HepG2 (cell line): ENCODE measurements around the gene COLQ. TPM values are rescaled to one million over a fixed set of nuclear protein-coding genes. Genes with fewer than 3 reads are reported as not detected.

ENCODE experiments used
- ARNTL ChIP-seq: sonication (generic); formaldehyde crosslinking; IDR thresholded peaks from 2 replicates; pipeline ENCODE4 v1.4.0; 2020; ENCODE audit warnings: mild to moderate bottlenecking, missing genetic modification reagents
- DR1 ChIP-seq: sonication (generic); formaldehyde crosslinking; IDR thresholded peaks from 2 replicates; pipeline ENCODE4 v1.8.0; 2021; ENCODE audit warnings: mild to moderate bottlenecking, missing genetic modification reagents, inconsistent platforms
- FOSL2 ChIP-seq: sonication (generic); formaldehyde crosslinking; IDR thresholded peaks from 2 replicates; pipeline ENCODE4 v1.4.0; 2020; ENCODE audit warnings: missing genetic modification reagents
- HES4 ChIP-seq: sonication (generic); formaldehyde crosslinking; IDR thresholded peaks from 2 replicates; pipeline ENCODE4 v1.9.0; 2021; ENCODE audit warnings: mild to moderate bottlenecking, missing genetic modification reagents, borderline replicate concordance
- IRF1 ChIP-seq: sonication (generic); formaldehyde crosslinking; IDR thresholded peaks from 2 replicates; pipeline ENCODE4 v1.4.0; 2020; ENCODE audit warnings: low read depth, mild to moderate bottlenecking, missing genetic modification reagents
- IRX3 ChIP-seq: sonication (generic); formaldehyde crosslinking; IDR thresholded peaks from 2 replicates; pipeline ENCODE4 v1.8.1; 2023; ENCODE audit warnings: mild to moderate bottlenecking, low read depth, missing genetic modification reagents, borderline replicate concordance
- KLF12 ChIP-seq: sonication (generic); formaldehyde crosslinking; IDR thresholded peaks from 2 replicates; pipeline ENCODE4 v1.4.0; 2020; ENCODE audit warnings: missing genetic modification reagents, borderline replicate concordance
- MAFG ChIP-seq: sonication (generic); formaldehyde crosslinking; IDR thresholded peaks from 2 replicates; pipeline ENCODE4 v1.5.1; 2020; ENCODE audit warnings: mild to moderate bottlenecking, missing genetic modification reagents
- MED1 ChIP-seq: sonication (generic); formaldehyde crosslinking; IDR thresholded peaks from 2 replicates; pipeline ENCODE4 v1.4.0; 2020; ENCODE audit warnings: missing genetic modification reagents
- MTA1 ChIP-seq: sonication (generic); formaldehyde crosslinking; IDR thresholded peaks from 2 replicates; pipeline ENCODE4 v1.4.0; 2020; ENCODE audit warnings: missing genetic modification reagents, mild to moderate bottlenecking, borderline replicate concordance
- MXI1 ChIP-seq: IDR thresholded peaks from 3 replicates; pipeline ENCODE4 v1.6.1; 2012; ENCODE audit warnings: low read depth, low read length, inconsistent platforms, borderline replicate concordance
- PAWR ChIP-seq: sonication (generic); formaldehyde crosslinking; IDR thresholded peaks from 2 replicates; pipeline ENCODE4 v1.4.0; 2020; ENCODE audit warnings: missing genetic modification reagents, mild to moderate bottlenecking, borderline replicate concordance
- TBX3 ChIP-seq: fragments of 450-650 bp; IDR thresholded peaks from 2 replicates; pipeline ENCODE4 v1.6.1; 2017; ENCODE audit warnings: antibody characterized with exemption, mild to moderate bottlenecking, inconsistent platforms, borderline replicate concordance
- THAP11 ChIP-seq: IDR thresholded peaks from 2 replicates; pipeline ENCODE4 v1.6.1; 2016; ENCODE audit warnings: missing biosample characterization, missing genetic modification reagents
- ZKSCAN1 ChIP-seq: fragments of 150-350 bp; IDR thresholded peaks from 2 replicates; pipeline ENCODE4 v1.6.1; 2014; ENCODE audit warnings: low read length
- ZNF143 ChIP-seq: sonication (generic); formaldehyde crosslinking; IDR thresholded peaks from 2 replicates; pipeline ENCODE4 v1.4.0; 2020; ENCODE audit warnings: missing genetic modification reagents
- ZNF441 ChIP-seq: sonication (generic); formaldehyde crosslinking; IDR thresholded peaks from 2 replicates; pipeline ENCODE4 v1.7.0; 2021; ENCODE audit warnings: missing genetic modification reagents, borderline replicate concordance
- ZNF724P ChIP-seq: sonication (generic); formaldehyde crosslinking; IDR thresholded peaks from 2 replicates; pipeline ENCODE4 v1.8.0; 2022; ENCODE audit warnings: missing genetic modification reagents, borderline replicate concordance
- polyA plus RNA-seq, 8 experiments: library from polyadenylated mRNA; depleted of rRNA in 3 of 8; stranded (reverse) in 7 of 8; unstranded in 1 of 8; fragments of >200 nt; fragmentation: Illumina TruSeq in 4 of 8; extraction: Trizol in 4 of 8; gene quantifications; 2 replicates each; pipeline versions ENCODE4 v1.2.1 to v1.2.3, GENCODE V29; 2011 to 2016; ENCODE audit warnings: low read depth in 4 of 8, missing spikeins in 1 of 8, mixed read lengths in 1 of 8; ENCODE audit not compliant: insufficient read depth in 1 of 8
- total RNA-seq, 5 experiments: library from RNA; depleted of rRNA; stranded (reverse); fragments of >200 nt; fragmentation: Illumina TruSeq; extraction: Trizol; gene quantifications; 2 replicates each; pipeline ENCODE4 v1.2.3, GENCODE V29; 2016; ENCODE audit warnings: low read depth in 1 of 5
- TF ChIP-seq, protein P1 (sequence below): sonication (generic); formaldehyde crosslinking; IDR thresholded peaks from 2 replicates; pipeline ENCODE4 v1.9.0; 2021; ENCODE audit warnings: missing genetic modification reagents, borderline replicate concordance
- TF ChIP-seq, protein P2 (sequence below): sonication (generic); formaldehyde crosslinking; IDR thresholded peaks from 2 replicates; pipeline ENCODE4 v1.5.0; 2020; ENCODE audit warnings: missing genetic modification reagents
- TF ChIP-seq, protein P3 (sequence below): sonication (generic); formaldehyde crosslinking; IDR thresholded peaks from 2 replicates; pipeline ENCODE4 v1.5.1; 2020; ENCODE audit warnings: missing genetic modification reagents, mild to moderate bottlenecking, borderline replicate concordance
- TF ChIP-seq, protein P4 (sequence below), 2 experiments: sonication (generic) in 1 of 2; formaldehyde crosslinking in 1 of 2; IDR thresholded peaks; 2 replicates each; pipeline versions ENCODE4 v1.4.0 to v1.6.1; 2016 to 2020; ENCODE audit warnings: borderline replicate concordance in 1 of 2, low read depth in 1 of 2, mild to moderate bottlenecking in 1 of 2, missing genetic modification reagents in 1 of 2

Gene COLQ
- total and polyA plus RNA-seq, 2 of the 13 experiments (the other 11 are each of a cell fraction or from before 2014, with no cell fraction given): 0.31 to 0.46 TPM

DNA sequence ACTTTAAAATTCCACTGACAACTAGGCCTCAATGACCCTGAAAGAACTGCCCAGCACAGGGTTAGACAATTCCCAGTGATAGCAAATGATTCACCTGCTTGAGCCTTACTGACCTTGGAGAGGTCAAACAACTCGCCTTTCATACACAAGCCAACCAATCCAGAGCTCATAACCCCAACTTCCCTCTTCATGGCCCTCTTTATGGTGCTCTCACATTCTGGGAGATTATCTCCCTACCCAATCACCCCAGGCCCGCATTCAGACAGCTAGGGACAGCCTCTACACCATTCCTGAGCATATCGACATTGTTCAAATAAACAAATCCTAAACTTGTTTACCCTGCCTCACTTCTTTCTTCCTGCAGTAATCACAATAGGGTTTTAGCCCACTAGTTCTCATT lies 32.2 kb upstream of the COLQ start (continued):
- TF ChIP-seq, protein P1, sequence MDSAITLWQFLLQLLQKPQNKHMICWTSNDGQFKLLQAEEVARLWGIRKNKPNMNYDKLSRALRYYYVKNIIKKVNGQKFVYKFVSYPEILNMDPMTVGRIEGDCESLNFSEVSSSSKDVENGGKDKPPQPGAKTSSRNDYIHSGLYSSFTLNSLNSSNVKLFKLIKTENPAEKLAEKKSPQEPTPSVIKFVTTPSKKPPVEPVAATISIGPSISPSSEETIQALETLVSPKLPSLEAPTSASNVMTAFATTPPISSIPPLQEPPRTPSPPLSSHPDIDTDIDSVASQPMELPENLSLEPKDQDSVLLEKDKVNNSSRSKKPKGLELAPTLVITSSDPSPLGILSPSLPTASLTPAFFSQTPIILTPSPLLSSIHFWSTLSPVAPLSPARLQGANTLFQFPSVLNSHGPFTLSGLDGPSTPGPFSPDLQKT: no peak
- no peak for TF ChIP-seq ZNF143 (CRISPR knock-in tag)
- no peak for TF ChIP-seq TBX3
- TF ChIP-seq FOSL2 (CRISPR knock-in tag): peak; percentile 63; the same call in 1 of the 2 replicates
- no peak for TF ChIP-seq DR1 (CRISPR knock-in tag)
- TF ChIP-seq HES4 (CRISPR knock-in tag): no peak
- no peak for TF ChIP-seq ARNTL
- TF ChIP-seq, protein P2, sequence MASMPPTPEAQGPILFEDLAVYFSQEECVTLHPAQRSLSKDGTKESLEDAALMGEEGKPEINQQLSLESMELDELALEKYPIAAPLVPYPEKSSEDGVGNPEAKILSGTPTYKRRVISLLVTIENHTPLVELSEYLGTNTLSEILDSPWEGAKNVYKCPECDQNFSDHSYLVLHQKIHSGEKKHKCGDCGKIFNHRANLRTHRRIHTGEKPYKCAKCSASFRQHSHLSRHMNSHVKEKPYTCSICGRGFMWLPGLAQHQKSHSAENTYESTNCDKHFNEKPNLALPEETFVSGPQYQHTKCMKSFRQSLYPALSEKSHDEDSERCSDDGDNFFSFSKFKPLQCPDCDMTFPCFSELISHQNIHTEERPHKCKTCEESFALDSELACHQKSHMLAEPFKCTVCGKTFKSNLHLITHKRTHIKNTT: no peak
- peak; percentile 25; the same call in 1 of the 2 replicates for TF ChIP-seq MED1
- TF ChIP-seq MXI1: no peak
- TF ChIP-seq MTA1 (CRISPR knock-in tag): no peak
- TF ChIP-seq MAFG (CRISPR knock-in tag): no peak
- no peak for TF ChIP-seq ZNF441 (CRISPR knock-in tag)
- TF ChIP-seq IRF1 (CRISPR knock-in tag): no peak
- no peak for TF ChIP-seq THAP11
- TF ChIP-seq PAWR (CRISPR knock-in tag): no peak
- TF ChIP-seq KLF12 (CRISPR knock-in tag): no peak
- TF ChIP-seq, protein P3, sequence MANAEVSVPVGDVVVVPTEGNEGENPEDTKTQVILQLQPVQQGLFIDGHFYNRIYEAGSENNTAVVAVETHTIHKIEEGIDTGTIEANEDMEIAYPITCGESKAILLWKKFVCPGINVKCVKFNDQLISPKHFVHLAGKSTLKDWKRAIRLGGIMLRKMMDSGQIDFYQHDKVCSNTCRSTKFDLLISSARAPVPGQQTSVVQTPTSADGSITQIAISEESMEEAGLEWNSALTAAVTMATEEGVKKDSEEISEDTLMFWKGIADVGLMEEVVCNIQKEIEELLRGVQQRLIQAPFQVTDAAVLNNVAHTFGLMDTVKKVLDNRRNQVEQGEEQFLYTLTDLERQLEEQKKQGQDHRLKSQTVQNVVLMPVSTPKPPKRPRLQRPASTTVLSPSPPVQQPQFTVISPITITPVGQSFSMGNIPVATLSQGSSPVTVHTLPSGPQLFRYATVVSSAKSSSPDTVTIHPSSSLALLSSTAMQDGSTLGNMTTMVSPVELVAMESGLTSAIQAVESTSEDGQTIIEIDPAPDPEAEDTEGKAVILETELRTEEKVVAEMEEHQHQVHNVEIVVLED (CRISPR knock-in tag): no peak
- no peak for TF ChIP-seq ZNF724P (CRISPR knock-in tag)
- TF ChIP-seq, protein P4, sequence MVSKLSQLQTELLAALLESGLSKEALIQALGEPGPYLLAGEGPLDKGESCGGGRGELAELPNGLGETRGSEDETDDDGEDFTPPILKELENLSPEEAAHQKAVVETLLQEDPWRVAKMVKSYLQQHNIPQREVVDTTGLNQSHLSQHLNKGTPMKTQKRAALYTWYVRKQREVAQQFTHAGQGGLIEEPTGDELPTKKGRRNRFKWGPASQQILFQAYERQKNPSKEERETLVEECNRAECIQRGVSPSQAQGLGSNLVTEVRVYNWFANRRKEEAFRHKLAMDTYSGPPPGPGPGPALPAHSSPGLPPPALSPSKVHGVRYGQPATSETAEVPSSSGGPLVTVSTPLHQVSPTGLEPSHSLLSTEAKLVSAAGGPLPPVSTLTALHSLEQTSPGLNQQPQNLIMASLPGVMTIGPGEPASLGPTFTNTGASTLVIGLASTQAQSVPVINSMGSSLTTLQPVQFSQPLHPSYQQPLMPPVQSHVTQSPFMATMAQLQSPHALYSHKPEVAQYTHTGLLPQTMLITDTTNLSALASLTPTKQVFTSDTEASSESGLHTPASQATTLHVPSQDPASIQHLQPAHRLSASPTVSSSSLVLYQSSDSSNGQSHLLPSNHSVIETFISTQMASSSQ (IDR thresholded peaks at IDR 0.05; ENCODE audit: low read depth): peak; percentile 64
- TF ChIP-seq, protein P4 (CRISPR knock-in tag; IDR thresholded peaks at IDR 0.05; ENCODE audit: borderline replicate concordance): no peak
- TF ChIP-seq IRX3 (CRISPR knock-in tag): no peak
- TF ChIP-seq ZKSCAN1: no peak
